T-helper 1 cell treated with Interleukin-12 subunit alpha and Interleukin-12 subunit beta and Interleukin-4 antibody, amounts not matched to agents 30 μg/mL and 1 μg/mL, for 36 hours (primary cell): Measurements from ENCODE around the gene UQCC2.

ENCODE experiments used
- H3K27ac Mint-ChIP-seq: one replicate; pipeline ENCODE4 v1.8.0; 2021; ENCODE audit warnings: mild to moderate bottlenecking, mixed read lengths
- H3K27me3 Mint-ChIP-seq: one replicate; pipeline ENCODE4 v1.8.0; 2021; ENCODE audit warnings: low read depth, mixed read lengths
- H3K36me3 Mint-ChIP-seq: one replicate; pipeline ENCODE4 v1.8.0; 2021; ENCODE audit warnings: low read depth, mixed read lengths
- H3K4me1 Mint-ChIP-seq: one replicate; pipeline ENCODE4 v1.8.0; 2021; ENCODE audit warnings: low read depth, mixed read lengths
- H3K4me3 Mint-ChIP-seq: one replicate; pipeline ENCODE4 v1.8.0; 2021; ENCODE audit warnings: mild to moderate bottlenecking, moderate library complexity, mixed read lengths
- H3K9me3 Mint-ChIP-seq: one replicate; pipeline ENCODE4 v1.8.0; 2021; ENCODE audit warnings: mixed read lengths

UQCC2 gene

DNA sequence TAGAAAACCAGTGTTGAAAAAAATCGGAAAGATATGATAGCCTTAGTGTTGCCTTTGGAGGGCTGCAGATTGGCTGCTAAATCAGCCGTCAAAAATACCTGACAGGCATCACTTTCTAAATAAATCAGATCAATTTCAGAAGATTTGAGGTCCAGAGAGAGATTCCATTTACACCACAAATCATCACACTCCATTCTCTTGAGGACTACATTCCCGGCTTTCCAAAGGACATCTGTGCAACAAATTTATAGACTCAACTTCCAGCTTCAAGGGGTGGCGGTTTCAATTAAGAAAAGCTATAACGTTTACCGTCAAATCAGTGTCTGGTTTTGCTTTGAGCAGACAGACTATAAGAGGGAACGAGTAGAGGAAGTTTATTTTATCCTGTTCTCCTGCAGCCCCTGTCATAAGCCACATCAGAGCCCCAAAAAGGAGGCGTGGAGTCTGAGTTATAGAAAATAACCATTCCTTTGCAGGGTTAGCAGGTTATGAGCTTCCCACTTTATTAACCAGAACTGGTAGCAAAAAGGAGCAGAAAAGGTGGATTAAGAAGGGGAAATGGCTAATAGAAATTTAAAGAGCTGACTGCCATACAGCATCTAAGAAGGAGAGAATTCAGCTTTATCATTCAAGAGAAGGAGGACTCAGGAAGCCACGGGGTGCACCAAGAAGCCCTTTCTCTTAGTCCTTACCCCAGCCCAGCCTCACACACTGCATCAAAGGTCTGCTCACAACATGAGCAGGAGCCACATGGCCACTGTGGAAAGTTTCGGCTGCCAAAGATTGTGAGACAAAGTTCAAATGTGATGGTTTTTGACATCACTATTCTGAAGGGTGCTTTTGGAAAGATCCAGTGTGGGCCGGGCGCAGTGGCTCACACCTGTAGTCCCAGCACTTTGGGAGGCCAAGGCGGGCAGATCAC, 12.9 kb upstream of the UQCC2 start:
- Mint-ChIP-seq H3K9me3 (no peaks in the 10 kb centered on the region), H3K27me3 (peaks cover 34% of the 10 kb centered on the region), H3K36me3 (no peaks in the 10 kb centered on the region), H3K4me1 (peaks cover 9% of the 10 kb centered on the region), H3K4me3 (no peak overlapping the region), H3K27ac (no peak overlapping the region)

DNA sequence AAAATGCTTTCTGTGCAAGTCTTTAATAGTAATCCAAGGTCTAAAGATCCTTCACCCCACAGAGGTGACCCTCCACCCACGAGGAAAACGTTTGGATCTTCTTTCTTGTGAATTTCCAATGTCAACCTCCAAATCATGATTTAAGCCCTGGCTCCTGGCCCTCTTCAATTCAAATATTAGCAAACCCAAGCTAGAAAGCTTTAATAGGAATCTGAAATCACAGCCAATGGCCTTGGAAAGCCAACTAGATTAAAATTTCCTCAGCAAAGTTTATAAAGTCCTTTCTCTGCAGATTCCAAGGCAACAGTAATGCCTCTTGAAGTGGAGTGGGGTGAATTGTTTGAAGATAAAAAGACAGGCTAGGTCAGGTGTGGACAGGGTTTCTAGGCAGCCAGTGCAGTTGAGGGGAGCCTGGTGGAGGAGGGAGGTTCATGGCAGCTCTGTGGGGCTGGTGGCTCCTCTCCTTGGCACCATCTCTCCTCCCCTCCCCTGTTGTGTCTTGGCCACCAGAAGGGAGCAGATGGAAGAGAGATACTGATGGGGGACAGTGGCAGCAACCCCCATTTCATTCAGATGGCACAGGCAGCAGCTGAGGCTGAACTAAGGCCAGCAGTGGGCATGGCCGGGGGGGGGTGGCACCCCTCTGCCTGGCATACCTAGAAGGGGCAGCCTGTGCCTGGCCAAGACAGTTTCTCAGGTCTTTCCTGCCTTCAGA, 12.0 kb upstream of the UQCC2 start:
- H3K27me3 Mint-ChIP-seq = peaks cover 34% of the 10 kb centered on the region
- H3K27ac Mint-ChIP-seq = no peak overlapping the region
- no peaks in the 10 kb centered on the region for H3K9me3 Mint-ChIP-seq
- H3K4me3 Mint-ChIP-seq = no peak overlapping the region
- peaks cover 9% of the 10 kb centered on the region for H3K4me1 Mint-ChIP-seq
- H3K36me3 Mint-ChIP-seq = no peaks in the 10 kb centered on the region

DNA sequence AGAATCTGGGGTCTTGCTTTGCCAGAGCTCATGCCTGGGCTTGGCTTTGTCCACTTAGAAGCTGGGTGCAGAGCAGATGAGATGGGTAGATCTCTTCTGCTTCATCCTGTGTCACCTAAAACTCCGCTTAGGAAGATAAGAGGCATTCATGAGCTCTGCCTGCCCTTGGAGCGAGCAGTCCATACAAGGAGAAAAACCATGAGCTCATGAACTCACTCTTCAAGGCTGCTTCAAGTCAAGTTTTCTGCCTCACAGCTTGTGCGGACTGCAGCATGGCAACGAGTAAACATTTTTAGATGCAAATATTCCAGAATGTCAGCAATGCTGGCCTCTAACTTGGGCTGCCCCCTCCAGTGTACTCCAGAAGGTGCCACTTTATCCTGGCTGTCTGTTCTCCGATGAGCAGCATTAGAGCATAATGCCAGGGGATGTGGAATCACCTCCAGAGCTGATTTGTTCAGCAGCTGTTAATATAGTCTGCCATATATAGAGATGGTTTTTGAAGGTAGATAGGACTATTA, 10.7 kb upstream of the UQCC2 start:
- no peaks in the 10 kb centered on the region for H3K36me3 Mint-ChIP-seq
- H3K9me3 Mint-ChIP-seq = no peaks in the 10 kb centered on the region
- no peak overlapping the region for H3K27ac Mint-ChIP-seq
- H3K27me3 Mint-ChIP-seq = peaks cover 34% of the 10 kb centered on the region
- peaks cover 9% of the 10 kb centered on the region for H3K4me1 Mint-ChIP-seq
- no peak overlapping the region for H3K4me3 Mint-ChIP-seq

DNA sequence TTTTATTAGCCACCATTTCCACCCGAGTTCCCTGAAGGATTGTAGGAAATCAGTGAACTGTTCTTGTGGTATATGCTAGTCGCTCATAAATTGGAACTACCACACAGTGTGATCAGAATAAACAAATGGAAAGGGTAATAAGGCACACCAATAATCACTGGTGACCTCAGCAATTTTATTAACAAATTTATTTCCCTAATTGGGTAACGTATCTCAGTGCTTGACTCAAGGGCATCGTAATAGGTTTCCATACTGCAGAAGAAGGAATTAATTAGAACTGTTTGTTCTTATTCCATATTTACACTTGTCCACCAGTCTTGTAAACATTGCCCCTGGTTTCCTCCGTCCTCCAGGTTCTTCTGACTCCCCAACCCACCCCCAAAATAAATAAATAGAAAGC, 10.0 kb upstream of the UQCC2 start:
- Mint-ChIP-seq H3K27me3 (peaks cover 34% of the 10 kb centered on the region), H3K4me3 (no peak overlapping the region), H3K9me3 (no peaks in the 10 kb centered on the region), H3K27ac (no peak overlapping the region), H3K36me3 (no peaks in the 10 kb centered on the region), H3K4me1 (peaks cover 9% of the 10 kb centered on the region)

DNA sequence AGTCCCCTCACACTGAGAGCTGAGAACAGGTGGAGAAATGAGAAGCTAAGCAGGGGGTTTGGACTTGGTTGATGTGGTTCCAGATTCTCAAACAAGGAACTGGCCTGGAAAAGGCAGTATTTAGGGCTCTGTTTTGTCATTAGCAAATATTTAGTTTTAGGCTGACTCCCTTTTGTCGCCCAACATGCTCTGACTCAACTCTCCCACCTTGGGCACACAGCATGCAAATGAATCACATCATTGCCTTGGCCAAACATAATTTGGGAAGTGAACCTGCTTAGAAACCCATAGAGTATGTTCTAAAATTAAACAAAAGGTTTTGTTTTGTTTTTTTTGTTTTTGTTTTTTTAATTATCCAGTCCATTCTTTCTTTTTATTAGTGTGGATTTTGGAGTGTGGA, 9.5 kb upstream of the UQCC2 start:
- Mint-ChIP-seq H3K9me3 (no peaks in the 10 kb centered on the region), H3K27ac (no peak overlapping the region), H3K4me1 (peaks cover 9% of the 10 kb centered on the region), H3K4me3 (no peak overlapping the region), H3K36me3 (no peaks in the 10 kb centered on the region), H3K27me3 (peaks cover 34% of the 10 kb centered on the region)

- Mint-ChIP-seq H3K4me3 (no peak overlapping the region), H3K9me3 (no peaks in the 10 kb centered on the region), H3K27ac (no peak overlapping the region), H3K27me3 (peaks cover 30% of the 10 kb centered on the region), H3K4me1 (peaks cover 6% of the 10 kb centered on the region), H3K36me3 (no peaks in the 10 kb centered on the region)
Observed at GRCh38 chr6:33719326-33719987, 8.0 kb upstream of the UQCC2 start.

- Mint-ChIP-seq H3K4me1 (peaks cover 2% of the 10 kb centered on the region), H3K36me3 (no peaks in the 10 kb centered on the region), H3K4me3 (no peak overlapping the region), H3K27me3 (peaks cover 25% of the 10 kb centered on the region), H3K9me3 (no peaks in the 10 kb centered on the region), H3K27ac (no peak overlapping the region)
Observed at GRCh38 chr6:33718713-33719112, 7.2 kb upstream of the UQCC2 start.

DNA sequence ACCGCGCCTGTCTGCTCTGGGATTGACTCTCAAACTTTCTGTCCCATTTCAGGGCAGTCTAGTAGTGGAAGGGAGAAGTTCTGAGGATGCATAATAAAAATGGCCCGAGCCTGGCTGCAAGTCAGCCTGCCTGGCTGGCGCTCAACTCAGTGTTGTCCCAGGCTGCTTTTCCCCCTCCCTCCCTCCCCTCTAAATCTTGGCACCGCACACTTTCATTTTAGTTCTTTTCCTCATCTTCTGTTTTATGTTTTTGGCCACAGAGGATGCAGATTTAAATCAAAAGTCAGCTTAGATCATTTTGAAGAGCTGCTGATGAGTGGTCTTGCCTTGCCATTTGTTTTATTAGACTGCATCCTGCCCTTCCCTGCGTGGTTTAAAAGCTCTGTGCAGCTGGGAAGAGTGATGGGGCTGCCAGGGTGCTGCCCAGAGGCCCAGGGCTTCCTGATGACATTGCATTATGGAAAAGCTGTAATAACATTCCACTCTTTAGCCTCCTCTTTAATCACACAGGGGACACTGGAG, 6.5 kb upstream of the UQCC2 start:
- Mint-ChIP-seq H3K4me1 (no peaks in the 10 kb centered on the region), H3K27ac (no peak overlapping the region), H3K9me3 (no peaks in the 10 kb centered on the region), H3K4me3 (no peak overlapping the region), H3K36me3 (no peaks in the 10 kb centered on the region), H3K27me3 (peaks cover 19% of the 10 kb centered on the region)

GRCh38 chr6:33716890-33717632, 5.6 kb upstream of the UQCC2 start:
- H3K27me3 Mint-ChIP-seq = peaks cover 9% of the 10 kb centered on the region
- no peak overlapping the region for H3K4me3 Mint-ChIP-seq
- no peaks in the 10 kb centered on the region for H3K36me3 Mint-ChIP-seq
- no peaks in the 10 kb centered on the region for H3K9me3 Mint-ChIP-seq
- H3K4me1 Mint-ChIP-seq = peaks cover under 1% of the 10 kb centered on the region
- no peak overlapping the region for H3K27ac Mint-ChIP-seq

- H3K9me3 Mint-ChIP-seq = no peaks in the 10 kb centered on the region
- peaks cover 3% of the 10 kb centered on the region for H3K27me3 Mint-ChIP-seq
- H3K4me1 Mint-ChIP-seq = peaks cover 2% of the 10 kb centered on the region
Observed at GRCh38 chr6:33716379-33716778, 4.9 kb upstream of the UQCC2 start.

GRCh38 chr6:33714385-33715040, 3.0 kb upstream of the UQCC2 start:
- peaks cover 3% of the 10 kb centered on the region for H3K27me3 Mint-ChIP-seq
- no peak overlapping the region for H3K4me3 Mint-ChIP-seq

More at GRCh38 chr6:33716379-33716778, 4.9 kb upstream of the UQCC2 start:
- Mint-ChIP-seq H3K4me3 (no peak overlapping the region), H3K27ac (no peak overlapping the region), H3K36me3 (no peaks in the 10 kb centered on the region)

DNA sequence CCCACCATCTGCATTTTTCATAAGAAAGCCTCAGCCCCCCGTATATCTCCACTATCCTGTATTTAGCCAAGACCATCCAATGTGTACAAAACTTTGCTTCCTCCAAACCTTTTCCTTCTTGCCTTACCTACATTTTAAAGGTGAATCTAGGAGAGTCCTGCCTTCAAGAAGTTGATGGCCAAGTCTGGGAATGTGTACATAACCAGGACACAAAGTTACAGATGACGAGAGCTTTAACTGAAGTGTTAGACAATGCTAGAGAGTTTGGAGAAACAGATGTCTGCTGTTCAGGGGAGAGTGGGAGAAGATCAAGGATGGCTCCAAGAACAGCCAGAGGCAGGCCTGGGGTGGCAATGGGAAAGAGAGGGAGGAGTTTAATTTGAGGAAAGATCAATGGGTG, 2.3 kb upstream of the UQCC2 start:
- H3K4me3 Mint-ChIP-seq = no peak overlapping the region
- H3K27ac Mint-ChIP-seq = no peak overlapping the region
- H3K27me3 Mint-ChIP-seq = peaks cover 3% of the 10 kb centered on the region
- H3K36me3 Mint-ChIP-seq = peaks cover 10% of the 10 kb centered on the region
- peaks cover 17% of the 10 kb centered on the region for H3K4me1 Mint-ChIP-seq
- H3K9me3 Mint-ChIP-seq = no peaks in the 10 kb centered on the region

More at GRCh38 chr6:33714385-33715040, 3.0 kb upstream of the UQCC2 start:
- no peaks in the 10 kb centered on the region for H3K9me3 Mint-ChIP-seq
- H3K27ac Mint-ChIP-seq = no peak overlapping the region
- peaks cover 14% of the 10 kb centered on the region for H3K4me1 Mint-ChIP-seq
- peaks cover 7% of the 10 kb centered on the region for H3K36me3 Mint-ChIP-seq

DNA sequence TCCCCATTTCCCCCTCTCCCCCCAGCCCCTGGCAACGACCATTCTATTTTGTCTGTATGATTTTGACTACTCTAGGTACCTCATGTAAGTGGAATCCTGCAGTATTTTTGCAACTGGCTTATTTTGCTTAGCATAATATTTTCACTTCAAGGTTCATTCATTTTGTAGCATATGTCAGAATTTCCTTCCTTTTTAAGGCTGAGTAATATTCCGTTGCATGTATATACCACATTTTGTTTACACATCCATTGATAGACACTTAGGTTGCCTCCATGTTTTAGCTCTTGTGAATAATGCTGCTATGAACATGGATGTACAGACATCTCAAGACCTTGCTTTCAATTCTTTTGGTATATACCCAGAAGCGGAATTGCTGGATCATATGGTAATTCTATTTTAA, 1.4 kb upstream of the UQCC2 start:
- Mint-ChIP-seq H3K27ac (no peak overlapping the region), H3K9me3 (no peaks in the 10 kb centered on the region), H3K36me3 (peaks cover 15% of the 10 kb centered on the region), H3K27me3 (peaks cover 3% of the 10 kb centered on the region), H3K4me3 (no peak overlapping the region), H3K4me1 (peaks cover 22% of the 10 kb centered on the region)
